Measurements from ENCODE around the gene AMOTL1.

AMOTL1 gene

DNA sequence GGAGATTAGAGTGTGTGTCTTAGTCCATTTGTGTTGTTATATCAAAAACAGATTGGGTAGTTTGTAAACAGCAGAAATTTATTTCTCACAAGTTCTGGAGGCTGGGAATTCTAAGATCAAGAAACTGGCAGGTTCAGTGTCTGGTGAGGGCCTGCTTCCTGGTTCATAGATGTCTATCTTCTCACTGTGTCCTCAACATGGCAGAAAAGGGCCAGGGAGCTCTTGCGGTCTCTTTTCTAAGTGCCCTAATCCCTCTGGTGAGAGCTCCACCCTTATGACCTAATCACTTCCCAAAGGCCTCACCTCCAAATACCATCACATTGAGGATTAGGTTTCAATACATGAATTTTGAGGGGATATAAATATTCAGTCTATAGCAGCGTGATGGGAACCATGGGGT lies 25.5 kb upstream of the AMOTL1 start:
- DNase-seq = no peak

DNA sequence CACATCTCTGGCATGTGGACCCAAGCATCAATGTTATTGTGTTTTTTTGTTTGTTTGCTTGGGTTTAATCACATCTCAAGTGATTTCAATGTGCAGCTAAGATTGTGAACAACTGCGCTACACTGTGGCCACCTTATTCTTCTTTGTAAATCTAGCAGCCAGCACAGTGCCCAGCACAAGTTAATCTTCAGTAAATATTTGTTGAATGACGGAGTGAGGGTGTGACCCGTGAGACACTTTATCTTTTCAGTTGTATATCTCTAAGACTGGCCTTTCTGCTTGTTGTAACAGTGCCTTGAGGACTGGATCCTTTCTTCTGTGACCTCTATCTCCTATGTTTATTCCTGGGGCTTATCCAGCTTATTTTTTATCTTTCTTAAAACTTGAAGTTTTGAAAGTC lies 21.4 kb upstream of the AMOTL1 start:
- DNase-seq = no peak

GRCh38 chr11:94747146-94747545 lies 21.0 kb upstream of the AMOTL1 start:
- DNase-seq = no peak

GRCh38 chr11:94747601-94748041 lies 20.5 kb upstream of the AMOTL1 start:
- no peak for DNase-seq

DNA sequence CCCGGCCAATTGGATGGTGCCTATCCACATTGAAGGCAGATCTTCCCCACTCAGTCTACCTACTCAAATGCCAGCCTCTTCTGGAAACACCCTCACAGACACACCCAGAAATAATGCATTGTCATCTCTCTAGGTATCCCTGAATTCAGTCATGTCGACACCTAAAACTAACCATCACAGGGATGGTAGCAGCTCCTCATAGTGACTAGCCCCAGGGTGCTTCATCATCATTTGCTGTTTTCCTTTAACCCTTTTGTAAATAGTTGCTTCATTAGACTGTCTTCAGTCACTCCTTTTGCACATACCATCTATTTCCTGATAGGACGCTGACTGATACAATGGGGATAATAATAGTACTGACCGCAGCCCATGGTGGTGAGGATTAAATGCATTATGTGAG lies 18.8 kb upstream of the AMOTL1 start:
- no peak for DNase-seq

- DNase-seq = no peak
Measured at GRCh38 chr11:94750319-94751217, 17.6 kb upstream of the AMOTL1 start.

DNA sequence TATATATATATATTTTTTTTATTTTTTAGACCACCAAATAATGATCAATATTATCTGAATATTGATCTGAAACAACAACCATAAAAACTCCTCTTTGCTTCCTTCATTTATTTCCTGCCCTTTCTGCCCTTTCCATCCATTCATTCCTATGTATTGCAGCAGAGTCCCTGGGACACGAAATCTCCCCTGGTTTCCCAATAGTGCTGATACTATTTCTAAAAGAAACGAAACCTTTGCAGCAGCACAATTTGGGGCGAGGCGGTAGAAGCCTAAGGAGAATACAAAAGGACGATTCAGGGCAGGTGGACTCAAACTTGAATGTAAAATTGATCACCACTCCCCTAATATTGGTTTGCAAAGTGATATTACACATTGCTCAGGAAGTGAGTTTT lies 16.9 kb upstream of the AMOTL1 start:
- DNase-seq = no peak

- DNase-seq = no peak
Measured at GRCh38 chr11:94751786-94752185, 16.4 kb upstream of the AMOTL1 start.

DNA sequence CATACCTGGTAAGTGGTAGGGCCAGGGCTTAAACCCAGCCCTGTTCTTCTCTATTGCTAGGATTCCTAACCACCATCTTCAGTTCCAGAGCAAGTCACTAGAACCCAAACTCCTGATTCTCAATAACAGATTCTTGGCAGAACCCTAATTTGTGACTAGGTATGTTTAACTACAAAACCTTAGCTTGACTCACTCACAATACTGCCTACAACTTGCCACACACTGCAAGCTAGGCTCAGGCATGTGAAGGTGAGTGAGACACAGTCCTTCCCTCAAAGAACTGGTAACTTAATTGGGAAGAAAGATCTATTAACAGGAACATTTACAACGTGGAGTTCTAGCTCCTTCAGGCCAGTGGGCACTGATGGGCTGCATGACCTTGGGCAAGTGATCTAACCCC lies 14.5 kb upstream of the AMOTL1 start:
- DNase-seq = no peak

- DNase-seq = no peak
Measured at GRCh38 chr11:94754335-94754734, 13.8 kb upstream of the AMOTL1 start.

DNA sequence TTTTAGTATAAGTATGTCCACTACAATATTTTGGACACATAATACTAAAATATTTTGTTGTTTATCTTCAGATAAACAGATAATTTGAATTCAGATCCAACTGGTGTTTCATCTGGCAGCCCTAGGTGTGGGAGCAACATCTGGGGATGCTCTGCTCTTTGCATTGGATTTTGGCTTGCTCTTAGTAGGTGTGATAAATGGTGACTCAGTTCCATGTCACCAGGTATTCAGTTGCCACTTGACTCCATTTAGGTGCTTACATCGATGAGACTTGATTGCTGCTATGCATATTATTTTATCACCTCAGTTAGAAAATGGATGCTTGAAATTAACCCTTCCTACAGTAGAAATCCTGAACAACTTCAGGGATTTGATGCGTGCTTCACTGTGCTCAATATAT lies 13.3 kb upstream of the AMOTL1 start:
- no peak for DNase-seq

DNA sequence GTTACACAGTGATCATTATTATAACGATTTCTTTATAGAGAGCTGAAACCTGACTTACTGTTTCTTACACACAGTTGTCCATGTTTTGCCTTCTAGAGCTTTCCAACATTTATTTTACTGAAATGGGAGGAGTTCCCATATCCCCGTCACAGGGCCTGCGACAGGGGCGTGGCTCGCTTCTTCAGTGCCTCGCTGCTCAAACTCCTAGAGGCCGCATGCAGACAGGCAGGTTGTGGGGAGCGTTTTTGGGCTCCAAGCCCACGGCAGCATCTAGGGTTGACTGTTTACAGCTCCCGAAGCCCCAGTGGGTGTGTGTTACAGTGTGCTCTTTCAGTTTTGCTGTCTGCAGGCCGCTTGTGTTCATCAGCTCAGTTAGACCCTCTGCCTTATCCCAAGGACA lies 12.7 kb upstream of the AMOTL1 start:
- no peak for DNase-seq

GRCh38 chr11:94757037-94757735 lies 11.0 kb upstream of the AMOTL1 start:
- DNase-seq = no peak

DNA sequence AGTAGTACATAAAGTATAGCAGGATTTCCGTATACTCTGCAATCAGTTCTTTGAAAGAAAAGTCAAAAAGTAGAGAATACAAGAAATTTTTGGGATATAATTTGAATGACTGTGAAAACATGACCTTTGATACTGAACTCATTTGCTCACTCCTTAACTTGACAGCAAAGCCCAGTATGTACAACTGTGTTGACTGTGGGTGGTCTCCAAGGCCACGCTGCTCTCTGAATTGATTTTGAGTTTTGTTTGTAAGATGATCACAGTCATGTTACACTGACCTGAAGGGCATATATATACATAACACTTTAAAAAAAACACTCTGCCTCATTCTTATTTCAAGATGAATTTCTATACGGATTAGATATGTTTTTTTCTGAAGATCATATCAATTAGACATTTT lies 9.5 kb upstream of the AMOTL1 start:
- no peak for DNase-seq

- DNase-seq = no peak
Measured at GRCh38 chr11:94759522-94759921, 8.6 kb upstream of the AMOTL1 start.

GRCh38 chr11:94760296-94760695 lies 7.9 kb upstream of the AMOTL1 start:
- DNase-seq = no peak

- no peak for DNase-seq
Measured at GRCh38 chr11:94762208-94762607, 5.9 kb upstream of the AMOTL1 start.

- no peak for DNase-seq
Measured at GRCh38 chr11:94762995-94763394, 5.2 kb upstream of the AMOTL1 start.

- no peak for DNase-seq
Measured at GRCh38 chr11:94766713-94767206, 1.4 kb upstream of the AMOTL1 start.

DNA sequence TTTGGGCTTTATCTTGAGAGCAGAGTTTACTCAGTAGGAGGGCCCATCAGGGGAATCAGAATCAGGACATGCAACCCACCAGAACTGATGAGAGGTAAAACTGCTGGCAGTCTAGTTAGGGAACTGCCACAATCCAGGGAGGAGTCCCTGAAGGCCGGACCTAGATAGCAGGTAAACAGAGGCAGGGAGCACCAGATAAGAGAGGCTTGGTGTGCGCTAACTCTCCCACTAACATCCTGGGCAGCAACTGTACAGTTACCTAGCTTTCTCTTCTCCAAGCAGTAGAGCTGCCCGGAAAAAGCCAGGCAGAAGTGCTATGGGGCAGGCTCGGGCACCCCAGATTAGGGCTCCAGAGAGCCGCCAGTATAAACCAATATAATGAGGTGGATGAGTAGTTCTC lies 865 bp upstream of the AMOTL1 start:
- no peak for DNase-seq

DNA sequence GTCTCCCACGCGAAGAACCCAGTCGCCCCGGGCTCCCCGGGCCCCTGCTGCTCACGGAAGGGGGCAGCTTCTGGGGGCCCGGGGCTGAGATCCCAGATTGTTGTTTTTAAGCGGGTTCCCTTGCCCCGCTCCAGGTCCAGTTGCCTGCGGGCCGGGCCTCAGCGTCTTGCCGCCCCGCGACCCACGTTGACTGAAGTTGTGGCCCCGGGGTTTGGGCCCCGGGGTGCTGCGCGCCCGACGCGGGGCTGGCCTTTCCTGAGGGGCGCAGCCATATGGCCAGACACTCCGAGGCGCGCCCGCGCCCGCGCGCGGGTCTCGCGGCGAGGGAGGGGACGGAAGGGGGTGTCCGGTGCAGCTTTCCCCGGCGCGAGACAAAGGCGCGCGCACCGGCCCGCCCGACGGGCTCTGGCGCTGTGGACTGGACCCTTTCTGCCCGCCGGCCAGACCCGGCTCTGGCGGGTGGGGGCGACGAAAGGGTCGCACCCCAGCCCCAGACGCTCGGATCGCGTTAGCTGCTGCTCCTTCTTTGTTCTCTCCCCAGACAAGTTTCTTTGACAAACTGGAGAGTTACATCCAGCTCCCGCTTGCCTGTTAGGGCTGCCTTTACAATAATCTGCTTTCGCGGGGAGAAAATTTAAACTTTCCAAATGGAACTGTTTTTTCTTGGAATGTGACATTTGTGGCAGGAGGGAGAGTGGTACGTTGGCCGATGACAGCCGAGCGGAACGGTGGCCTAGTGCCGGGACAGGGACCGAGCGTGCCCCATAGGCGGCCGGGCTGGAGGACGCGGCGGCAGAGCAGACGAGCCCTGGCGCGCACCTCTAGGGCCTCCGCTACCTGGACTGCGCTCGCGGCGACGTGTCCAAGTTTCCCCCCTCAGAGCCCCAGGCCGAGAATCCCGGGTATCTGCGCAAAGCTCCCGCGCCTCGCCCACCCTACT lies 716 bp downstream of the AMOTL1 start:
- no peak for DNase-seq

DNA sequence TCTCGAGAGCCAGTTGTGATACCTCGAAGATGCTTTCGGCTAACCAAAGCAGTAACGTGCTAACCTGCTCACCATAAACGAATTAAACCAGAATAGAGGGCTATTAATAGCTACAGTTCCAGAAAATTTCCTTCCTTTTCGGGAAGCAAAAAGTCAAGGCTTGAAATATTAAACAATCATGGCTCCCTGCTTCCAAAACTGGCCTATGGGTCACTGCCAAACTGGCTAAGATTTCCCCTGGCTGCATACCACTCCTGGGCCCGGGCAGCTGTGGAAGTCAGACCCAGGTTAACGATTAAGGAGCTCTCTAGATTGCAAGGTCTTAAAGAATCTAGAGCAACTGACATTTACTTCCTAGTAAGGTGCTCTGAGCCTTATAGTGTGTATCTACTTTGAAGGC lies 1.7 kb downstream of the AMOTL1 start:
- DNase-seq = no peak

DNA sequence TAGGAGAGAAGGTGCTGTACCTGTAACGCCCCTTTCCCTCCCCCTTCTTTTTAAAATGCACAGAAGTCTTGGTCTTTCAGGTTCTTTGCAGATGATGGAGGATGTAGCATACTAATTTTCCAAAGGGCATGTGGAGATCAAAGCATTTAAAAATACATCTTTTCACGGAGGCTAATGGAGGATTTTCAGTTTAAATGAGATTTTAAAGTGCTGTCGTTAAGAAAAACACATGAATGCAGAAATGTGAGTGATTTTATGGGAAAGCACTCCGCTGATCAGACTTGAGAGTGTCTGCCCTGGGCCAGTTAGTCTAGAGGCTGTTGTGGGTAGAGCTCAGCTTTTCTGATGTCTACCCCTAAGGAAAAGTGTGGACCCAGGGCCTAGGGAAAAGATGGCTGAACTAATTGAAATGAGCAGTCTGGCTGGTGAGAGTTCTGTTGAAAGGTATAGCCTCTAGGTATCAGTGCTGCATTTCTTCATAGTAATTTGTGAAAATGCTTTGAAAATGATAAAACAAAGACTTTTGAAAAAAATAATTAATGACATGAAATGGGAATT lies 2.5 kb downstream of the AMOTL1 start:
- no peak for DNase-seq

Measured in activated CD4-positive, CD25-positive, alpha-beta regulatory T cell (primary cell).